Mesenchymal stem cell (in vitro differentiated cells and primary cell): ENCODE results near the gene TSN.
"Not testable (repeated sequence)": the region's sequence is repeated elsewhere in the genome, so short reads cannot be mapped to it uniquely, and the experiment has no call there.

Experiments used
- DNase-seq: peaks from one replicate; pipeline ENCODE4 v3.0.0-alpha.2; 2013
- H2AFZ ChIP-seq: one replicate; pipeline ENCODE4 v1.6.1; 2013; ENCODE audit warnings: low read depth, mild to moderate bottlenecking, control low read depth, inconsistent platforms, low read length, moderate library complexity
- H2AK5ac ChIP-seq: 2 replicates; pipeline ENCODE4 v1.6.1; 2013; ENCODE audit warnings: low read length, moderate library complexity, mild to moderate bottlenecking, inconsistent platforms; ENCODE audit not compliant: severe bottlenecking
- H2BK120ac ChIP-seq: one replicate; pipeline ENCODE4 v1.6.1; 2013; ENCODE audit warnings: low read depth, mild to moderate bottlenecking, inconsistent platforms, low read length, moderate library complexity
- H2BK12ac ChIP-seq, 2 experiments: one replicate each; pipeline ENCODE4 v1.6.1; 2013; ENCODE audit warnings: inconsistent platforms in 2 of 2, low read length in 2 of 2, mild to moderate bottlenecking in 2 of 2, moderate library complexity in 2 of 2, control low read depth in 1 of 2
- H2BK15ac ChIP-seq: one replicate; pipeline ENCODE4 v1.6.1; 2013; ENCODE audit warnings: mild to moderate bottlenecking, low read depth, inconsistent platforms; ENCODE audit not compliant: poor library complexity, severe bottlenecking
- H2BK5ac ChIP-seq: 2 replicates; pipeline ENCODE4 v1.6.1; 2013; ENCODE audit warnings: low read depth, mild to moderate bottlenecking, low read length, control low read depth, inconsistent platforms; ENCODE audit not compliant: poor library complexity, severe bottlenecking
- H3K14ac ChIP-seq, 2 experiments: one replicate each; pipeline ENCODE4 v1.6.1; 2013; ENCODE audit warnings: inconsistent platforms in 2 of 2, low read length in 2 of 2, control low read depth in 1 of 2, mild to moderate bottlenecking in 1 of 2, moderate library complexity in 1 of 2
- H3K18ac ChIP-seq, 2 experiments: one replicate each; pipeline ENCODE4 v1.6.1; 2013; ENCODE audit warnings: inconsistent platforms in 2 of 2, low read length in 2 of 2, control low read depth in 1 of 2, low read depth in 1 of 2, mild to moderate bottlenecking in 1 of 2
- H3K23ac ChIP-seq, 2 experiments: one replicate each; pipeline ENCODE4 v1.6.1; 2013; ENCODE audit warnings: inconsistent platforms in 2 of 2, low read length in 2 of 2, mild to moderate bottlenecking in 2 of 2, moderate library complexity in 2 of 2, control low read depth in 1 of 2
- H3K27ac ChIP-seq: 2 replicates; pipeline ENCODE4 v1.5.1; 2013; ENCODE audit warnings: mild to moderate bottlenecking, moderate library complexity, low read length, control low read depth, inconsistent platforms; ENCODE audit not compliant: poor library complexity, severe bottlenecking
- H3K27me3 ChIP-seq, 2 experiments: 2 replicates each; pipeline versions ENCODE4 v1.6.1 to v1.7.0; 2013; ENCODE audit warnings: low read length in 2 of 2, mild to moderate bottlenecking in 2 of 2, moderate library complexity in 2 of 2, control low read depth in 1 of 2, inconsistent platforms in 1 of 2; ENCODE audit not compliant: control insufficient read depth in 1 of 2, insufficient read depth in 1 of 2
- H3K36me3 ChIP-seq, 2 experiments: 2 replicates each; pipeline versions ENCODE4 v1.6.1 to v1.7.0; 2013; ENCODE audit warnings: low read length in 2 of 2, control low read depth in 1 of 2, inconsistent platforms in 1 of 2, low read depth in 1 of 2, mild to moderate bottlenecking in 1 of 2; ENCODE audit not compliant: insufficient read depth in 2 of 2, control insufficient read depth in 1 of 2
- H3K4ac ChIP-seq, 2 experiments: one replicate each; pipeline ENCODE4 v1.6.1; 2013; ENCODE audit warnings: inconsistent platforms in 2 of 2, low read length in 2 of 2, mild to moderate bottlenecking in 2 of 2, moderate library complexity in 2 of 2, control low read depth in 1 of 2, low read depth in 1 of 2
- H3K4me1 ChIP-seq: 2 replicates; pipeline ENCODE4 v1.6.1; 2013; ENCODE audit warnings: low read depth, low read length, control low read depth; ENCODE audit not compliant: control insufficient read depth, insufficient read depth
- H3K4me2 ChIP-seq: 2 replicates; pipeline ENCODE4 v1.6.1; 2013; ENCODE audit warnings: low read length, mild to moderate bottlenecking, inconsistent platforms; ENCODE audit not compliant: poor library complexity, severe bottlenecking
- H3K4me3 ChIP-seq, 2 experiments: 2 replicates each; pipeline versions ENCODE4 v1.5.1 to v1.7.0; 2013; ENCODE audit warnings: low read length in 2 of 2, mild to moderate bottlenecking in 2 of 2, control low read depth in 1 of 2, low read depth in 1 of 2; ENCODE audit not compliant: insufficient read depth in 1 of 2
- H3K79me1 ChIP-seq: replicated peaks from 2 replicates; pipeline ENCODE4 v1.6.1; 2013; ENCODE audit warnings: mild to moderate bottlenecking, control low read depth, low read length, inconsistent platforms; ENCODE audit not compliant: poor library complexity, severe bottlenecking
- H3K9ac ChIP-seq: 2 replicates; pipeline ENCODE4 v1.7.0; 2013; ENCODE audit warnings: mild to moderate bottlenecking, low read length, moderate library complexity
- H3K9me3 ChIP-seq: 2 replicates; pipeline ENCODE4 v1.7.0; 2013; ENCODE audit warnings: mild to moderate bottlenecking, low read length; ENCODE audit not compliant: control insufficient read depth
- H4K8ac ChIP-seq: one replicate; pipeline ENCODE4 v1.6.1; 2013; ENCODE audit warnings: inconsistent platforms, mild to moderate bottlenecking, low read length, moderate library complexity
- H4K91ac ChIP-seq: one replicate; pipeline ENCODE4 v1.6.1; 2013; ENCODE audit warnings: mild to moderate bottlenecking, low read length, inconsistent platforms
- WGBS: methylation state at CpG from one replicate; pipeline ENCODE4 v1.1.7; 2013; ENCODE audit warnings: mixed read lengths; 5-methylcytosine and 5-hydroxymethylcytosine counted together

TSN gene

GRCh38 chr2:121809607-121810006 lies 54.2 kb downstream of the TSN start:
- no peak overlapping the region for H2BK12ac ChIP-seq

DNA sequence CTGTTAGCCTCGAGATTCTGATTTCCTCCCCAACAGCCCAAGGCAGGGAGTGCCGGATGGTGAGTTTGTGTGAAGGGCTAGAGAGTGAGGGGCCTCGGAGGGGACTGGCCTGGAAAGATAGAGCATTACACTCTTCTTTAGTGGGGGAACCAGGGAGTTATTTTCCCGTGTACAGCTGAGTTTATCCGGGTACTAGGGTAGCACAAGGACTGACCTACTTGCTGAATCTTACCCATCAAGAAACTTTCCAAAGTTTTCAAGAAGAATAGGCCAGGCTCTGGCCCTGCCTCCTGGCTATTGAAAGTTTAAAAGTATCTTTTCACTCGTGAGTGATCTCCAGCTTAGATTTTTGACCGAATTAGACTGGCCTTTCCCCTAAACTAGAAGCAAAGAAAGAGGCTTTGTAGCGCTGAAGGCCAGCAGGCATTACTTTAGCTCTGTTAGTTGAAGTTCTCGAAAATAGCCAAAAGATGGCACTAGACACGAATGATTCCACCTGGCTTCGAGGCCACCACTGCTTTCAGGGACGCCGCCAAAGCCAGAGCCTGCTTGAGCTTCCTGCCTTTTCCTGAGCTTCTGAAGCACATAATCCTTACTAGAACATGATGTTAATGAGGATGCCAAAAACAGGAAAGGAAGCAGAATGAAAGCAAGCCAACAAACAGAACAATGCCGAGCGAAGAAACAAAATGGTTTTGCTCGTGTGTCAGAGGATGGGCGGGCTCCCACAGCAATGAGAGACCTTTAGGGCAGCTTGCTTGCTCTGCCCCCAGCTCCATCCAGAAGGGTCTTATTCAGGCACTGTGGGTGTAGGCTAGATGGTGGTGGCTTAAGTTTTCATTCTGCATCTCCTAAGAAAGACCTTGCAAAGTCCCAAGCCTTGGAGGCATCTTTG lies 55.8 kb downstream of the TSN start:
- no peak overlapping the region for H2BK15ac ChIP-seq
- no peak overlapping the region for H2BK5ac ChIP-seq
- 37% methylated on average over 17 of the region's 17 CpGs for WGBS
- H3K27me3 ChIP-seq = peaks cover 13 to 23% of the 10 kb centered on the region in 2 experiments
- peak overlapping the region; percentile 31 for H3K9ac ChIP-seq
- H2AK5ac ChIP-seq = no peak overlapping the region
- H3K9me3 ChIP-seq = no peaks in the 10 kb centered on the region
- no peak overlapping the region for H3K4me2 ChIP-seq
- H3K27ac ChIP-seq = no peak overlapping the region
- no peak overlapping the region for H3K4me3 ChIP-seq
- no peaks in the 10 kb centered on the region for H3K36me3 ChIP-seq
- H3K4ac ChIP-seq = no peak overlapping the region
- no peak overlapping the region for H4K91ac ChIP-seq
- H2AFZ ChIP-seq = no peak overlapping the region
- H4K8ac ChIP-seq = no peak overlapping the region
- no peak overlapping the region for H3K14ac ChIP-seq
- no peaks in the 10 kb centered on the region for H3K4me1 ChIP-seq
- H3K79me1 ChIP-seq = no peaks in the 10 kb centered on the region
- no peak overlapping the region for H2BK12ac ChIP-seq
- H3K18ac ChIP-seq = no peak overlapping the region
- H2BK120ac ChIP-seq = no peak overlapping the region
- DNase-seq = peak; percentile 45
- no peak overlapping the region for H3K23ac ChIP-seq

More at GRCh38 chr2:121809607-121810006, 54.2 kb downstream of the TSN start:
- no peaks in the 10 kb centered on the region for H3K4me1 ChIP-seq
- H3K27ac ChIP-seq = no peak overlapping the region
- no peak overlapping the region for H3K18ac ChIP-seq
- H4K91ac ChIP-seq = no peak overlapping the region
- no peak overlapping the region for H2AK5ac ChIP-seq
- 71% methylated on average over 3 of the region's 4 CpGs for WGBS
- H2BK120ac ChIP-seq = no peak overlapping the region
- no peaks in the 10 kb centered on the region for H3K36me3 ChIP-seq
- no peak overlapping the region for H2BK5ac ChIP-seq
- no peaks in the 10 kb centered on the region for H3K9me3 ChIP-seq
- no peak overlapping the region for H3K23ac ChIP-seq
- H3K4me2 ChIP-seq = no peak overlapping the region
- H3K4ac ChIP-seq = no peak overlapping the region
- no peak overlapping the region for H4K8ac ChIP-seq
- no peak overlapping the region for H3K9ac ChIP-seq
- no peak for DNase-seq
- H3K79me1 ChIP-seq = no peaks in the 10 kb centered on the region
- H2BK15ac ChIP-seq = no peak overlapping the region
- H3K4me3 ChIP-seq = no peak overlapping the region
- H3K14ac ChIP-seq = no peak overlapping the region
- peaks cover 17 to 33% of the 10 kb centered on the region in 2 experiments for H3K27me3 ChIP-seq
- no peak overlapping the region for H2AFZ ChIP-seq

DNA sequence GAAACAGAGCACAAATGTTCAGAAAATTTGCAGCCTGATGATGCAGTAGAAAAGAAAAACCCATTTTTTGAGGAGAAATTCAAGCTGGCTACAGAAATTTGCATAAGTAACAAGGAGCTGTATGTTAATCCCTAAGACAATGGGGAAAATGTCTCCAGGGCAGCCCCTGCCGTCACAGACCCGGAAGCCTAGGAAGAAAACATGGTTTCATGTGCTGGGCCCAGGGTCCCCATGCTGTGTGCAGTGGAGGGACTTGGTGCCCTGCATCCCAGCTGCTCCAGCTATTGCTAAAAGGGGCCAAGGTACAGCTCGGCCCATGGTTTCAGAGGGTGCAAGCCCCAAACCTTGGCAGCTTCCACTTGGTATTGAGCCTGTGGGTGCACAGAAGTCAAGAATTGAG lies 57.6 kb downstream of the TSN start:
- not testable (repeated sequence) for H3K9me3 ChIP-seq, H3K27ac ChIP-seq, H3K18ac ChIP-seq, H3K4me2 ChIP-seq, H2BK120ac ChIP-seq, H3K9ac ChIP-seq, H3K23ac ChIP-seq, H3K36me3 ChIP-seq, H3K79me1 ChIP-seq, H2BK12ac ChIP-seq, H3K14ac ChIP-seq, DNase-seq, H3K4ac ChIP-seq, H2BK15ac ChIP-seq, H2AFZ ChIP-seq, H4K91ac ChIP-seq, H2BK5ac ChIP-seq, H2AK5ac ChIP-seq, H3K4me1 ChIP-seq, H3K4me3 ChIP-seq, H4K8ac ChIP-seq
- peaks cover 11 to 18% of the 10 kb centered on the region in 2 experiments for H3K27me3 ChIP-seq
- WGBS = 86% methylated on average over 3 of the region's 3 CpGs

DNA sequence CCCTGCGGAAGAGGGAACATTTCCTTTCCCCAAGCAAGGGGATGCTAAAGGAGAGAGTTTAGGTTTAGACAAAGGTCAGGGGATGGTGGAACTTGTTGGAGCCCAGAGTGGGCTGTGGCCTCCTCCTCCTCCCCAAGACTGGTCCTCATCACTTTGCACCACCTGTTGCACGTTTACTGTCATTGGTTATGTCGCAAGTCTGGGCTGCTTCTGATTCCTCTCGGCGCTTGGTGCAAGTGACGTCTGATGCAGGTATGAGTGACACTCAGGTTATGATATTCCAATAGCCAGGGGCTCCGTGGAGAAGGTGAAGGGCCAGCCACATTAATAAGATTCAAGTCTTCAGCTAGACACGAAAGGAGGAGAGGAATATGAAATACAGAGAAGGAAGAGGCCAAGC lies 59.8 kb downstream of the TSN start:
- no peak overlapping the region for H2BK12ac ChIP-seq
- WGBS = 85% methylated on average over 8 of the region's 8 CpGs
- no peak overlapping the region for H2AK5ac ChIP-seq

More for the DNA sequence above, 59.8 kb downstream of the TSN start:
- Histone ChIP-seq H3K4ac (no peak overlapping the region), H3K9me3 (peaks cover 4% of the 10 kb centered on the region), H3K27me3 (peaks cover 11 to 12% of the 10 kb centered on the region in 2 experiments), H3K4me3 (no peak overlapping the region), H3K18ac (no peak overlapping the region), H2AFZ (no peak overlapping the region), H2BK120ac (no peak overlapping the region), H3K79me1 (no peaks in the 10 kb centered on the region), H3K27ac (no peak overlapping the region), H3K36me3 (no peaks in the 10 kb centered on the region), H2BK15ac (no peak overlapping the region), H3K4me2 (no peak overlapping the region), H4K91ac (no peak overlapping the region), H3K14ac (no peak overlapping the region), H4K8ac (no peak overlapping the region), H3K9ac (no peak overlapping the region), H2BK5ac (no peak overlapping the region), H3K23ac (no peak overlapping the region), H3K4me1 (no peaks in the 10 kb centered on the region)
- no peak for DNase-seq
